GM18520 (cell line): ENCODE measurements around the gene SPATA13.

Source experiments
- ATAC-seq: cut with Tn5 transposase; IDR thresholded peaks from one replicate; pipeline ENCODE4 v1.9.1; 2021; ENCODE audit not compliant: unreplicated experiment

The SPATA13 gene

GRCh38 chr13:24220086-24220703, 59.7 kb downstream of the SPATA13 start:
- no peak for ATAC-seq

GRCh38 chr13:24221007-24221406, 60.5 kb downstream of the SPATA13 start:
- no peak for ATAC-seq

- no peak for ATAC-seq
Observed at GRCh38 chr13:24222756-24223155, 62.2 kb downstream of the SPATA13 start.

GRCh38 chr13:24223341-24224231, 63.1 kb downstream of the SPATA13 start:
- ATAC-seq: no peak

- no peak for ATAC-seq
Observed at GRCh38 chr13:24224232-24224680, 63.7 kb downstream of the SPATA13 start.

- no peak for ATAC-seq
Observed at GRCh38 chr13:24225062-24225461, 64.5 kb downstream of the SPATA13 start.

GRCh38 chr13:24225930-24226329, 65.4 kb downstream of the SPATA13 start:
- no peak for ATAC-seq

GRCh38 chr13:24226762-24227161, 66.2 kb downstream of the SPATA13 start:
- no peak for ATAC-seq

GRCh38 chr13:24228852-24229458, 68.4 kb downstream of the SPATA13 start:
- no peak for ATAC-seq

GRCh38 chr13:24230428-24231072, 70.0 kb downstream of the SPATA13 start:
- ATAC-seq: no peak

GRCh38 chr13:24231377-24231776, 70.9 kb downstream of the SPATA13 start:
- ATAC-seq: no peak

GRCh38 chr13:24232037-24232436, 71.5 kb downstream of the SPATA13 start:
- ATAC-seq: no peak

GRCh38 chr13:24232474-24232873, 72.0 kb downstream of the SPATA13 start:
- ATAC-seq: no peak

- ATAC-seq: no peak
Observed at GRCh38 chr13:24233351-24233901, 72.9 kb downstream of the SPATA13 start.

GRCh38 chr13:24234200-24234915, 73.8 kb downstream of the SPATA13 start:
- no peak for ATAC-seq

- no peak for ATAC-seq
Observed at GRCh38 chr13:24237356-24237755, 76.8 kb downstream of the SPATA13 start.

GRCh38 chr13:24241336-24241735, 80.8 kb downstream of the SPATA13 start:
- ATAC-seq: no peak

GRCh38 chr13:24242100-24242499, 81.6 kb downstream of the SPATA13 start:
- ATAC-seq: no peak

GRCh38 chr13:24243302-24243701, 82.8 kb downstream of the SPATA13 start:
- no peak for ATAC-seq

- ATAC-seq: no peak
Observed at GRCh38 chr13:24244802-24245201, 84.3 kb downstream of the SPATA13 start.
